Measurements from ENCODE around the gene SNX8. TPM values are rescaled to one million over a fixed set of nuclear protein-coding genes. Genes with fewer than 3 reads are reported as not detected.

Gene SNX8
- total and polyA plus RNA-seq, 2 of the 8 experiments (the other 6 are each of a cell fraction or from before 2014, with no cell fraction given), result 46.2 to 70.8 TPM

GRCh38 chr7:2301511-2301863 is 12.8 kb downstream of the SNX8 start:
- no peaks in the 10 kb centered on the region for H3K27me3 ChIP-seq (replicated peaks in 1 of 4; ENCODE audit: control insufficient read depth in 3 of 4, extremely low read depth in 1 of 4, insufficient read depth in 3 of 4, low read length in 3 of 4)
- POLR2A ChIA-PET (ENCODE audit: partially characterized antibody), result interaction anchor here (0.8 to 2.8 kb wide), 21 partner anchors 9 to 128 kb away, joined by 3 to 29 read pairs (median 5); partner anchors contain the start of genes EIF3B, MRM2, NUDT1 and SNX8
- H3K56ac ChIP-seq (replicated peaks; ENCODE audit: insufficient read length, low read depth, low read length), result no peak overlapping the region
- H3K36me3 ChIP-seq (ENCODE audit: control insufficient read depth in 2 of 4, insufficient read depth in 4 of 4, low read length in 3 of 4), result no peaks in the 10 kb centered on the region
- H4K8ac ChIP-seq (ENCODE audit: extremely low read depth, insufficient read depth, low read length), result no peak overlapping the region
- H4K20me1 ChIP-seq (replicated peaks in 1 of 2; ENCODE audit: control insufficient read depth in 1 of 2, insufficient read depth in 2 of 2, low read length in 2 of 2), result peaks cover 0 to 1% of the 10 kb centered on the region in 2 experiments
- no peak overlapping the region for H3K4ac ChIP-seq (replicated peaks; ENCODE audit: insufficient read length, low read depth, low read length)
- peak overlapping the region; percentile 42; the same call in 1 of the 2 replicates for H3K18ac ChIP-seq (ENCODE audit: extremely low read depth, low read length)
- 57% methylated on average over 6 of the region's 6 CpGs; no CpG with 5 or more reads in 1 of the 2 experiments for WGBS, 2 experiments (ENCODE audit: extremely low coverage in 1 of 2, insufficient coverage in 1 of 2, insufficient read length in 1 of 2, insufficient replicate concordance in 2 of 2, low coverage in 1 of 2, low lambda C conversion rate in 2 of 2, missing lambda C conversion rate in 1 of 2)
- H3K9ac ChIP-seq (replicated peaks in 1 of 4; ENCODE audit: extremely low read depth in 1 of 4, low read depth in 3 of 4, low read length in 3 of 4), result peak overlapping the region in 2 of 4 experiments; percentile 51 to 58; a peak in 3 of 7 replicates
- DNase-seq (ENCODE audit: low read depth in 1 of 2, low spot score in 2 of 2) (no peak), FAIRE-seq (no peak)
- H3K23me2 ChIP-seq (ENCODE audit: low read depth, low read length), result no peaks in the 10 kb centered on the region
- H2BK5ac ChIP-seq (ENCODE audit: low read depth, low read length), result peak overlapping the region; percentile 82
- no peak overlapping the region for H3K23ac ChIP-seq (ENCODE audit: insufficient read length)
- H2AK5ac ChIP-seq (ENCODE audit: low read depth, low read length), result peak overlapping the region; percentile 91; the same call in 1 of the 2 replicates
- no peak overlapping the region; a peak in 1 of 8 replicates for H3K4me3 ChIP-seq (ENCODE audit: extremely low read depth in 1 of 4, insufficient read depth in 2 of 4, low read depth in 3 of 4, low read length in 4 of 4)
- peak overlapping the region; percentile 46 to 49 for H3K4me2 ChIP-seq (ENCODE audit: insufficient read depth in 1 of 2, low read depth in 2 of 2, low read length in 2 of 2)
- H3K4me1 ChIP-seq (replicated peaks in 1 of 4; ENCODE audit: control insufficient read depth in 3 of 4, insufficient read depth in 4 of 4, low read length in 3 of 4), result peaks cover 3 to 13% (median 7%) of the 10 kb centered on the region in 4 experiments; a peak in 6 of 7 replicates
- H2AFZ ChIP-seq (ENCODE audit: low read length), result no peak overlapping the region
- peak overlapping the region; percentile 97; the same call in 1 of the 2 replicates for H2BK20ac ChIP-seq (ENCODE audit: low read length)
- peaks cover 2 to 19% of the 10 kb centered on the region in 2 experiments; a peak in 2 of 4 replicates for H3K9me3 ChIP-seq (ENCODE audit: insufficient read depth in 2 of 2, low read depth in 1 of 2, low read length in 1 of 2)
- H4K5ac ChIP-seq (ENCODE audit: insufficient read length, low read depth, low read length), result peak overlapping the region; percentile 69
- peak overlapping the region; percentile 83 for H3K27ac ChIP-seq (ENCODE audit: low read depth, low read length)
- H2BK15ac ChIP-seq (ENCODE audit: low read length), result 0 out of 2 replicates have a peak overlapping the region, but pooled peaks have one; percentile 12
- no peak overlapping the region for H2BK120ac ChIP-seq (replicated peaks; ENCODE audit: low read depth, low read length)
- H2BK12ac ChIP-seq (ENCODE audit: low read depth, low read length), result peak overlapping the region; percentile 93
- H4K91ac ChIP-seq (replicated peaks; ENCODE audit: insufficient read length, low read length), result peak overlapping the region; percentile 70
- no peaks in the 10 kb centered on the region; the same call in 1 of the 2 replicates for H3K79me1 ChIP-seq (ENCODE audit: low read depth, low read length)
- CTCF ChIA-PET (ENCODE audit: partially characterized antibody), result interaction anchor here (1.3 to 2.1 kb wide), 2 partner anchors 14 to 54 kb away, joined by 3 to 6 read pairs; no protein-coding TSS in a partner anchor
- H3K14ac ChIP-seq (ENCODE audit: insufficient read length), result no peak overlapping the region
- H3K79me2 ChIP-seq (ENCODE audit: control insufficient read depth in 1 of 2, insufficient read depth in 2 of 2, low read length in 2 of 2), result peaks cover 0 to 49% of the 10 kb centered on the region in 2 experiments; a peak in 3 of 4 replicates
- TF ChIP-seq TBP (IDR thresholded peaks at IDR 0.05; ENCODE audit: low read depth, low read length), result no peak; the same call in 1 of the 2 replicates
- TF ChIP-seq ZNF274 (IDR thresholded peaks at IDR 0.05; ENCODE audit: borderline replicate concordance, extremely low read depth, low read length), result no peak
- no peak for TF ChIP-seq RAD21 (IDR thresholded peaks at IDR 0.05 in 1 of 2, conservative IDR thresholded peaks at IDR 0.05 in 1 of 2; ENCODE audit: low read depth in 2 of 2, low read length in 2 of 2)
- TF ChIP-seq HDAC6 (IDR thresholded peaks at IDR 0.05; ENCODE audit: low read depth, low read length), result no peak
- peak; percentile 84 for TF ChIP-seq TEAD4 (IDR thresholded peaks at IDR 0.05; ENCODE audit: low read depth, low read length)
- TF ChIP-seq KDM4A (IDR thresholded peaks at IDR 0.05; ENCODE audit: low read depth, low read length, severe bottlenecking), result no peak
- no peak for TF ChIP-seq RBBP5 (IDR thresholded peaks at IDR 0.05; ENCODE audit: borderline replicate concordance, low read depth, low read length)
- 0 out of 4 replicates have a peak, but pooled peaks of 1 of the 2 experiments have one; percentile 32 for TF ChIP-seq SIN3A (conservative IDR thresholded peaks at IDR 0.05 in 1 of 2, IDR thresholded peaks at IDR 0.05 in 1 of 2; ENCODE audit: low read depth in 1 of 2, low read length in 2 of 2)
